NOMO-1 (cell line): Measurements from ENCODE around the gene GADD45GIP1.

Experiments
- DNase-seq, 2 experiments: peaks; one replicate each; lab custom pipeline; 2025; ENCODE audit not compliant: unreplicated experiment in 2 of 2; lab: John Stamatoyannopoulos, UW

The GADD45GIP1 gene

GRCh38 chr19:12913851-12914690 lies 43.0 kb downstream of the GADD45GIP1 start:
- DNase-seq: peak; percentile 70 to 73

- DNase-seq: no peak
Measured at GRCh38 chr19:12913011-12913561, 43.9 kb downstream of the GADD45GIP1 start.

- no peak for DNase-seq
Measured at GRCh38 chr19:12912571-12912970, 44.5 kb downstream of the GADD45GIP1 start.

- DNase-seq: no peak
Measured at GRCh38 chr19:12907166-12907565, 49.9 kb downstream of the GADD45GIP1 start.
